ENCODE results near the gene XIRP2.

Gene XIRP2

GRCh38 chr2:167293943-167294775, 405.9 kb downstream of the XIRP2 start:
- DNase-seq, result no peak

GRCh38 chr2:167294776-167295140, 406.5 kb downstream of the XIRP2 start:
- DNase-seq, result no peak

GRCh38 chr2:167297292-167297691, 409.0 kb downstream of the XIRP2 start:
- no peak for DNase-seq

- no peak for DNase-seq
Observed at GRCh38 chr2:167298017-167298416, 409.7 kb downstream of the XIRP2 start.
